HG02938 (cell line): ENCODE results near the gene FN3KRP.

Experiments used
- ATAC-seq: cut with Tn5 transposase; IDR thresholded peaks from one replicate; pipeline ENCODE4 v1.9.1; 2021; ENCODE audit warnings: mild to moderate bottlenecking, moderate library complexity; ENCODE audit not compliant: unreplicated experiment

Gene FN3KRP

GRCh38 chr17:82705756-82706155 lies 10.8 kb upstream of the FN3KRP start:
- ATAC-seq, result no peak

DNA sequence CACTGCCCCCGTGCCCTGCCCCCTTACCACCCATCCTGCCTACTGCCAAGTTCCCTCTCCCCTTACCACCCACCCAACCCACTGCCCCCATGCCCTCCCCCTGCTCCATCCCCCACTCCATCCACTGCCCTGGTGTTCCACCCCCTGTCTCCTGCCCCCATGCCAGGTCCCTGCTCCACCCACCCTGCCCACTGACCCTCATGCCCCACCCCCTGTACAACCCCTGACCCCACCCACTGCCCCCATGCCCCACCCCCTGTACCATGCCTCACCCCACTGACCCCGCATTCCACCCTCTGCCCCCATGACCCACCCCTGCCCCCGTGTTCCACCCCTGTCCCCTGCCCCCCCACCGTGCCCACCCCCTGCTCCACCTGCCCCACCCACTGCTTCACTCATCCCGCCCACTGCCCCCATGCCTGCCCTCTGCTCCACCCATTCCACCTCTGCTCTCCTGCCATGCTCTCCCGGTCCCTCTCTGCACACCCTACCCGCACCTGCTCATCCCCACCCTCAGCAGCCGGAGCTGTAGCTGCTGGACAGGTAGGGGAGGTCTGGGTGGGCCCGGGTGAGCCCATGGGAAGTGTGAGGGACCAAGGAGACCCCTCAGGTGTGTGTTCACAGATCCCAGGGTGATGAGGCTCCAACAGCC lies 7.4 kb upstream of the FN3KRP start:
- ATAC-seq, result no peak

- ATAC-seq, result no peak
Observed at GRCh38 chr17:82709676-82710498, 6.6 kb upstream of the FN3KRP start.

GRCh38 chr17:82710499-82711232 lies 5.8 kb upstream of the FN3KRP start:
- ATAC-seq, result no peak

GRCh38 chr17:82713071-82713723 lies 3.3 kb upstream of the FN3KRP start:
- no peak for ATAC-seq

DNA sequence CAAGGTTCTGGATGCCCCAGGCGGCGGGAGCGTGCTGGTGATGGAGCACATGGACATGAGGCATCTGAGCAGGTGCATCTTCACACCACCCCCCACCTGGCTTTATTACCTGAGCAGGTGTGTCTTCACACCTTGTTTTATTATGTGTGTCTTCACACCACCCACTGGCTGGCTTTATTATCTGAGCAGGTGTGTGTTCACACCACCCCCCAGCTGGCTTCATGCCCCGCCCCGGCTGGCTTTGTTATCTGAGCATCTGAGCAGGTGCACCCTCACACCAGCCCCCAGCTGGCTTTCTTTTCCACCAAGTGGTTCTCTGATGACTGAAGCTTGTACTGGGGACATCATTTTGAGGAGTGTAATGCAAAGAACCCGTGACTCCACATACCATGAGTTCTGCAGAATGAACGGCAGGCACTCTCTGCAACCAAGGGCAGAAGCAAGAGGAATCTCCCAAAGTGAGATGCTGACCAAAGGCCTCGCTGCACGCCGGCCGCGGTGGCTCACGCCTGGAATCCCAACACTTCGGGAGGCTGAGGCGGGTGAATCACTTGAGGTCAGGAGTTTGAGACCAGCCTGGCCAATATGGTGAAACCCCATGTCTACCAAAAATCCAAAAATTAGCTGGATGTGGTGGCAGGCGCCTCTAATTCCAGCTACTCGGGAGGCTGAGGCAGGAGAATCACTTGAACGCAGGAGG lies 2.6 kb downstream of the FN3KRP start:
- no peak for ATAC-seq

- ATAC-seq, result no peak
Observed at GRCh38 chr17:82720204-82720603, 3.7 kb downstream of the FN3KRP start.

GRCh38 chr17:82722341-82723013 lies 6.0 kb downstream of the FN3KRP start:
- ATAC-seq, result no peak

DNA sequence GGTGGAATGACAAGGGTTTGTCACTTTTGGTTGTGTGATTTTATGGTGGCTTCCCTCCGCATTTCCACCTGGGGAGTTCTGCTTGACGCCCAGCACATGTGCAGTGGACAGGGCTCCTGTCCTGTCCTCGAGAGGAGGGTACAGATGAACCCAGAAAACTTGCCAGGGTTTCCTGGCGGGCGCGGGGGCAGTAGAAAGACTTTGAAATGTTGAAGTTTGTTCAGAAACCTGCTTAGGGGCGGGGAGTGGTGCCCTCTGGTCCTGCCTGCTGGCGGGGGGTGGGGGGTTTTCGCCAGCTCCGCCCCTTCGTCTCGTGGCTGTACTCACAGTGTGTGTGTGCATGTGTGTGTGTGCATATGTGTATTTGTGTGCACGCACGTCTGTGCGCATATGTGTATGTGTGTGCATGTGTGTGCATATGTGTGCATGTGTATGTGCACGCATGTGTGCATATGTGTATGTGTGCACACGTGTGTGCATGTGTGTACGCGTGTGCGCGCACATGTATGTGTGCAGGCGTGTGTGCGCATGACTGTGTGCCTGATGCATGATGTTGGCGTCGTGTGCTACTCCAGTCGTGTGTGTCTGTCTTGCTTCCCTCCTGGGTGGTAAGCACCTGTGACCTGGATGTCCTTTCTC lies 6.8 kb downstream of the FN3KRP start:
- ATAC-seq, result no peak

DNA sequence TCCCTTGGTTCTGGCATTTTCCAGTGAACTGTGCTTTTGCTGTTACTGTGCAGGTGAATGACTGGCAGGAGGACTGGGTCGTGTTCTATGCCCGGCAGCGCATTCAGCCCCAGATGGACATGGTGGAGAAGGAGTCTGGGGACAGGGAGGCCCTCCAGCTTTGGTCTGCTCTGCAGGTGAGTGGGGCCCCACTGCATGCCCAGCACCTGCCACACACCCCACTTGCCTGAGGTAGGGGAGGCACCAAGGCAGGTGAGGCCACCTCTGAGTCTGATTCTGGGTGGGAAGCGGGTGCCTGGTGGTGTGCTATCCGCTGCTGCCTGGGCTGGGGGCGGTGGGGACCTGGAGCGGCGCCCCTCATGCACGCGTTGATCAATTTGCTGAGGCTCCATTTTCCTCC lies 9.9 kb downstream of the FN3KRP start:
- no peak for ATAC-seq

DNA sequence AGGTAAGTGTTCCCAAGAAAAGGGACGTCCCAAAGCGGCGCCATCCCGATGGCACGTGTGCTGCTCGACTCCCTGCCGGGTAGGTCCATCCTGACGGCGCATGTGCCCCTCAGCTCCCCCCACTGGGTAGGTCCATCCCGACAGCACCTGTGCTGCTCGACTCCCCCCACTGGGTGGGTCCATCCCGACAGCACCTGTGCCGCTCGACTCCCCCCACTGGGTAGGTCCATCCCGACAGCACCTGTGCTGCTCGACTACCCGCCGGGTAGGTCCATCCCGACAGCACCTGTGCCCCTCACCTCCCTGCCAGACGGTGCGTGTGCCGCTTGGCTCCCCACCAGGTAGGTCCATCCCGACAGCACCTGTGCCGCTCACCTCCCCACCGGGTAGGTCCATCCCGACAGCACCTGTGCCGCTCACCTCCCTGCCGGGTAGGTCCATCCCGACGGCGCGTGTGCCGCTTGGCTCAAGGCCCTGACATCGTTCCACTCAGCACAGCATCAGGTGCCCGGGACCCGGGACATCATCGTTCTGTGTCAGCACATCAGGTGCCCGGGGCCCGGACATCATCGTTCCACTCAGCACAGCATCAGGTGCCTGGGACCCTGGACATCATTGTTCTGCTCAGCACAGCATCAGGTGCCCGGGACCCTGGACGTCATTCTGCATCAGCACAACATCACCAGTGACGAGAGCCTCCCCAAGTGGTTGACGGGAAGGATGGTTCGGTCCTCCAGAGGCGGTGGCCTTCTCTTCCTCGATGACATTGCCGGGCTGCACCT lies 13.2 kb downstream of the FN3KRP start:
- ATAC-seq, result no peak

GRCh38 chr17:82732118-82732743 lies 15.7 kb downstream of the FN3KRP start:
- ATAC-seq, result no peak

GRCh38 chr17:82734987-82735866 lies 18.7 kb downstream of the FN3KRP start, which contains the start of gene FN3K:
FN3K (plus strand) TSS chr17:82735615; CDS start chr17:82735637, 22 bp downstream.
- ATAC-seq, result no peak

DNA sequence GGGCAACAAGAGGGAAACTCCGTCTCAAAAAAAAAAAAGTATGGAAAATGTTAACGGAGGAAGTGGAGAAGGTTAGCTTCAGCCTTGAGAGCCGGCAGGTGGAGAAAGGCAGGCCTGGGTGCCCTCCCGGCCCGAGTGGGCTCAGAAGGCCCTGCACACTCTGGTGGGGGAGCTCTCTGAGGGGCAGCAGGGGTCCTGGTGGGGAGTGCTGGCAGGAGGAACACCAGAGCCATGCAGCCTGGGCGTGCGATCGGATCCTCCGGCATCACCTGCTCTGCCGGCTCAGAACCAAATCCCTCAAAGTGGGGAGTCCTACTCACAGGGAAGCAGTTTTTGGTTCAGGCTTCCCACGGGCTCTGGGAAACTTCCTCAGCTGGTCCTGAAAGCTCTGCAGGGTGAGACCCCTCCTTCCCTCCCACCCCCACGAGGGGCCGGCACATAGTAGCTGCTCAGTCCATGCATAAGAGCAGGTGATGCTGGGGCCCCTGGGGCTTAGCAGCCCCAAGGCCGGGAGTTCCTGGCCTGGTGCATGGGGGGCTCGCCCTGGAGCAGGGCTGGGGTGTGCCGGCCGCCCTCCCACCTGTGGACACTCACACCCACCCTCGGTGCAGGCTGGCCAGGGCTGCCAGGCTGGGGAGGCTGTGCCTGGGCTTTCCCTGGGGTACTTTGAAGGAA lies 20.1 kb downstream of the FN3KRP start:
- no peak for ATAC-seq

GRCh38 chr17:82737967-82738877 lies 21.7 kb downstream of the FN3KRP start:
- no peak for ATAC-seq
